Hepatocyte (in vitro differentiated cells): ENCODE measurements around the gene ZCRB1. TPM values are rescaled to one million over a fixed set of nuclear protein-coding genes. Genes with fewer than 3 reads are reported as not detected.
"Not testable (repeated sequence)": the region's sequence is repeated elsewhere in the genome, so short reads cannot be mapped to it uniquely, and the experiment has no call there.

Experiments used
- DNase-seq: peaks from one replicate; pipeline ENCODE4 v3.0.0-alpha.2; 2016; ENCODE audit warnings: low spot score
- H2AFZ ChIP-seq: fragments of 200-600 bp; sonication (generic); 2 replicates; pipeline ENCODE4 v1.6.0; 2016; ENCODE audit warnings: antibody characterized with exemption, mild to moderate bottlenecking
- H3K27ac ChIP-seq: fragments of 200-600 bp; sonication (generic); 2 replicates; pipeline ENCODE4 v1.5.1; 2016; ENCODE audit warnings: mild to moderate bottlenecking
- H3K27me3 ChIP-seq: fragments of 200-600 bp; sonication (generic); 2 replicates; pipeline ENCODE4 v1.6.1; 2016
- H3K36me3 ChIP-seq: fragments of 200-600 bp; sonication (generic); replicated peaks from 2 replicates; pipeline ENCODE4 v1.5.1; 2016; ENCODE audit warnings: low read depth; ENCODE audit not compliant: insufficient read depth
- H3K4me1 ChIP-seq: fragments of 200-600 bp; sonication (generic); 2 replicates; pipeline ENCODE4 v1.5.1; 2016; ENCODE audit warnings: mild to moderate bottlenecking, moderate library complexity; ENCODE audit not compliant: insufficient read depth
- H3K4me2 ChIP-seq: fragments of 200-600 bp; sonication (generic); 2 replicates; pipeline ENCODE4 v1.6.0; 2016
- H3K4me3 ChIP-seq: fragments of 200-600 bp; sonication (generic); 2 replicates; pipeline ENCODE4 v1.5.1; 2016; ENCODE audit warnings: mild to moderate bottlenecking
- H3K79me2 ChIP-seq: fragments of 200-600 bp; sonication (generic); 2 replicates; pipeline ENCODE4 v1.6.0; 2017; ENCODE audit warnings: mild to moderate bottlenecking
- H3K9me2 ChIP-seq: fragments of 200-600 bp; sonication (generic); replicated peaks from 2 replicates; pipeline ENCODE4 v1.6.0; 2017; ENCODE audit warnings: mild to moderate bottlenecking; ENCODE audit not compliant: insufficient read depth
- H3K9me3 ChIP-seq: fragments of 200-600 bp; sonication (generic); 2 replicates; pipeline ENCODE4 v1.5.1; 2016; ENCODE audit warnings: low read depth, mild to moderate bottlenecking
- H4K20me1 ChIP-seq: fragments of 200-600 bp; sonication (generic); 2 replicates; pipeline ENCODE4 v1.6.0; 2016; ENCODE audit warnings: mild to moderate bottlenecking; ENCODE audit not compliant: insufficient read depth, poor library complexity, severe bottlenecking
- CTCF ChIP-seq: fragments of 200-600 bp; sonication (generic); IDR thresholded peaks from 2 replicates; pipeline ENCODE4 v1.5.1; 2016; ENCODE audit warnings: antibody characterized with exemption, mild to moderate bottlenecking; ENCODE audit not compliant: poor library complexity
- EZH2 ChIP-seq: fragments of 200-600 bp; sonication (generic); IDR thresholded peaks from 2 replicates; pipeline ENCODE4 v1.6.1; 2016; ENCODE audit warnings: antibody characterized with exemption, mild to moderate bottlenecking, borderline replicate concordance
- EZH2phosphoT487 ChIP-seq: fragments of 200-600 bp; sonication (generic); IDR thresholded peaks from one replicate; pipeline ENCODE4 v1.6.1; 2018; ENCODE audit warnings: antibody characterized with exemption, mild to moderate bottlenecking, low read depth, moderate library complexity; ENCODE audit not compliant: unreplicated experiment, severe bottlenecking
- WGBS: methylation state at CpG from one replicate; pipeline ENCODE4 v1.1.6; 2016; ENCODE audit warnings: low lambda C conversion rate; ENCODE audit errors: missing lambda C conversion rate; 5-methylcytosine and 5-hydroxymethylcytosine counted together
- polyA plus RNA-seq: library from polyadenylated mRNA; unstranded; fragments of >200 nt; fragmentation: Nextera tagmentation; extraction: Ambion mirVana; gene quantifications from 2 replicates; pipeline ENCODE4 v1.2.1, GENCODE V29; 2016
- total RNA-seq: library from RNA; depleted of rRNA; stranded (reverse); fragments of >200 nt; gene quantifications from 2 replicates; pipeline ENCODE4 v1.2.3, GENCODE V29; 2014

ZCRB1 gene
- total and polyA plus RNA-seq, 2 experiments from 2014 or later: 27.7 to 85.9 TPM

- H3K79me2 ChIP-seq: peaks cover 6% of the 10 kb centered on the region
- WGBS: 93% methylated on average over 4 of the region's 4 CpGs
- H2AFZ ChIP-seq: no peak overlapping the region
- no peak overlapping the region for H3K4me2 ChIP-seq
- H3K36me3 ChIP-seq: peaks cover 4% of the 10 kb centered on the region
- H3K4me1 ChIP-seq: no peaks in the 10 kb centered on the region
- H3K27ac ChIP-seq: no peak overlapping the region
- no peaks in the 10 kb centered on the region for H3K27me3 ChIP-seq
- H3K9me3 ChIP-seq: no peaks in the 10 kb centered on the region
- H4K20me1 ChIP-seq: no peaks in the 10 kb centered on the region
- no peaks in the 10 kb centered on the region for H3K9me2 ChIP-seq
- DNase-seq: no peak
- no peak overlapping the region for H3K4me3 ChIP-seq
- no peak for TF ChIP-seq EZH2phosphoT487
- no peak for TF ChIP-seq EZH2
- TF ChIP-seq CTCF: no peak
These were observed 36.2 kb upstream of the ZCRB1 start for GRCh38 chr12:42361909-42362646.

GRCh38 chr12:42360747-42361403 is 35.0 kb upstream of the ZCRB1 start:
- Histone ChIP-seq H3K27ac (no peak overlapping the region), H3K36me3 (peaks cover 4% of the 10 kb centered on the region), H4K20me1 (no peaks in the 10 kb centered on the region), H3K9me3 (no peaks in the 10 kb centered on the region), H3K27me3 (no peaks in the 10 kb centered on the region), H3K4me1 (no peaks in the 10 kb centered on the region), H3K79me2 (peaks cover 6% of the 10 kb centered on the region), H2AFZ (no peak overlapping the region), H3K4me2 (no peak overlapping the region), H3K9me2 (no peaks in the 10 kb centered on the region), H3K4me3 (no peak overlapping the region)
- WGBS: 99% methylated on average over 6 of the region's 6 CpGs
- no peak for DNase-seq
- no peak for TF ChIP-seq CTCF

- Histone ChIP-seq H3K27ac (no peak overlapping the region), H3K36me3 (peaks cover under 1% of the 10 kb centered on the region)
- WGBS: 94% methylated on average over 2 of the region's 2 CpGs
These were observed 30.4 kb upstream of the ZCRB1 start for GRCh38 chr12:42356344-42356743.

GRCh38 chr12:42350021-42350407 is 24.1 kb upstream of the ZCRB1 start:
- not testable (repeated sequence) for DNase-seq, H3K27me3 ChIP-seq, H3K9me3 ChIP-seq, H3K36me3 ChIP-seq, H4K20me1 ChIP-seq, H3K4me2 ChIP-seq, H3K4me1 ChIP-seq, H3K9me2 ChIP-seq, H2AFZ ChIP-seq, H3K4me3 ChIP-seq
- 100% methylated on average over 2 of the region's 34 CpGs for WGBS
- Histone ChIP-seq H3K79me2 (peaks cover 36% of the 10 kb centered on the region), H3K27ac (peak overlapping the region; percentile 75)

More at GRCh38 chr12:42356344-42356743, 30.4 kb upstream of the ZCRB1 start:
- no peak overlapping the region for H2AFZ ChIP-seq
- peaks cover 7% of the 10 kb centered on the region for H3K79me2 ChIP-seq
- H3K27me3 ChIP-seq: no peaks in the 10 kb centered on the region
- TF ChIP-seq CTCF (no peak), EZH2 (no peak), EZH2phosphoT487 (no peak)
- no peaks in the 10 kb centered on the region for H3K4me1 ChIP-seq
- no peaks in the 10 kb centered on the region for H3K9me3 ChIP-seq
- H4K20me1 ChIP-seq: no peaks in the 10 kb centered on the region
- no peak overlapping the region for H3K4me3 ChIP-seq
- no peak for DNase-seq
- H3K9me2 ChIP-seq: no peaks in the 10 kb centered on the region
- no peak overlapping the region for H3K4me2 ChIP-seq

GRCh38 chr12:42349119-42350020 is 23.5 kb upstream of the ZCRB1 start:
- not testable (repeated sequence) for H4K20me1 ChIP-seq, H3K9me3 ChIP-seq, H3K4me1 ChIP-seq, H3K9me2 ChIP-seq, H3K4me2 ChIP-seq, H3K27me3 ChIP-seq, H2AFZ ChIP-seq, H3K4me3 ChIP-seq, H3K36me3 ChIP-seq, DNase-seq
- Histone ChIP-seq H3K27ac (peak overlapping the region; percentile 75), H3K79me2 (peaks cover 39% of the 10 kb centered on the region)
- 80% methylated on average over 11 of the region's 16 CpGs for WGBS
